Smooth muscle cell (in vitro differentiated cells): Measurements from ENCODE around the gene DTL. TPM values are rescaled to one million over a fixed set of nuclear protein-coding genes. Genes with fewer than 3 reads are reported as not detected.

Experiments used
- DNase-seq: peaks from one replicate; lab custom pipeline; 2025; ENCODE audit not compliant: unreplicated experiment; lab: John Stamatoyannopoulos, UW
- H2AFZ ChIP-seq: fragments of 200-600 bp; sonication (generic); 2 replicates; pipeline ENCODE4 v1.6.0; 2016; ENCODE audit warnings: antibody characterized with exemption, low read depth, mild to moderate bottlenecking
- H3F3A ChIP-seq: fragments of 200-600 bp; sonication (generic); 2 replicates; pipeline ENCODE4 v1.6.0; 2017; ENCODE audit warnings: antibody characterized with exemption, low read depth
- H3K27ac ChIP-seq: fragments of 200-600 bp; sonication (generic); 2 replicates; pipeline ENCODE4 v1.5.1; 2016; ENCODE audit warnings: low read depth, mild to moderate bottlenecking
- H3K27me3 ChIP-seq: fragments of 200-600 bp; sonication (generic); 2 replicates; pipeline ENCODE4 v1.6.1; 2016; ENCODE audit warnings: low read depth, mild to moderate bottlenecking
- H3K36me3 ChIP-seq: fragments of 200-600 bp; sonication (generic); 2 replicates; pipeline ENCODE4 v1.5.1; 2016; ENCODE audit warnings: low read depth
- H3K4me1 ChIP-seq: fragments of 200-600 bp; sonication (generic); 2 replicates; pipeline ENCODE4 v1.5.1; 2016; ENCODE audit warnings: low read depth
- H3K4me2 ChIP-seq: fragments of 200-600 bp; sonication (generic); 2 replicates; pipeline ENCODE4 v1.6.0; 2016; ENCODE audit warnings: mild to moderate bottlenecking
- H3K4me3 ChIP-seq: fragments of 200-600 bp; sonication (generic); 2 replicates; pipeline ENCODE4 v1.5.1; 2016; ENCODE audit warnings: mild to moderate bottlenecking
- H3K79me2 ChIP-seq: fragments of 200-600 bp; sonication (generic); 2 replicates; pipeline ENCODE4 v1.6.0; 2016; ENCODE audit warnings: low read depth, mild to moderate bottlenecking
- H3K9ac ChIP-seq: fragments of 200-600 bp; sonication (generic); 2 replicates; pipeline ENCODE4 v1.6.0; 2016; ENCODE audit warnings: low read depth
- H3K9me3 ChIP-seq: fragments of 200-600 bp; sonication (generic); replicated peaks from 2 replicates; pipeline ENCODE4 v1.5.1; 2016; ENCODE audit warnings: low read depth
- H4K20me1 ChIP-seq: fragments of 200-600 bp; sonication (generic); 2 replicates; pipeline ENCODE4 v1.6.0; 2016; ENCODE audit warnings: low read depth
- WGBS: methylation state at CpG from one replicate; pipeline ENCODE4 v1.1.7; 2016; ENCODE audit warnings: low lambda C conversion rate; 5-methylcytosine and 5-hydroxymethylcytosine counted together
- polyA plus RNA-seq: library from polyadenylated mRNA; unstranded; fragments of >200 nt; fragmentation: Nextera tagmentation; extraction: Ambion mirVana; gene quantifications from 2 replicates; pipeline ENCODE4 v1.2.1, GENCODE V29; 2016
- total RNA-seq: library from RNA; depleted of rRNA; stranded (reverse); fragments of >200 nt; gene quantifications from 2 replicates; pipeline ENCODE4 v1.2.3, GENCODE V29; 2014
- TF ChIP-seq, protein P1 (sequence below): fragments of 200-600 bp; sonication (generic); IDR thresholded peaks from 2 replicates; pipeline ENCODE4 v1.5.1; 2017; ENCODE audit warnings: borderline replicate concordance, mild to moderate bottlenecking, antibody characterized with exemption; ENCODE audit not compliant: insufficient read depth, poor library complexity, severe bottlenecking

Gene DTL
- total and polyA plus RNA-seq, 2 experiments from 2014 or later, result 9.7 to 12.7 TPM

DNA sequence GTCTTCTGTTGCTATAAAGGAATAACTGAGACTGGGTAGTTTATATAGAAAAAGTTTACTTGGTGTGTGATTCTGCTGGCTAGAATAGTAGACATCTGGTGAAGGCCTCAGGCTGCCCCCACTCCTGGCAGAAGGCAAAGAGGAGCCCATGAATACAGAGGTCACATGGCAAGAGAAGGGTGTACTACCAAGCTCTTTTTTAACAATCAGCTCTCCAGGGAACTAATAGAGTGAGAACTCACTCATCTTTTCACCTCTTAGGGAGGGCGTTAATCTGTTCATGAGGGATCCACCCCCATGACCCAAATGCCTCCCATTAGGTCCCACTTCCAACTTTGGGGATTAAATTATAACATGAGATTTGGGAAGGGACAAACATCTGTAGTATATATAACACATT is 9.3 kb downstream of the DTL start:
- Histone ChIP-seq H3K4me3 (no peak overlapping the region), H3K36me3 (no peaks in the 10 kb centered on the region), H2AFZ (no peak overlapping the region), H3K4me1 (no peaks in the 10 kb centered on the region), H3K4me2 (no peak overlapping the region), H3F3A (no peaks in the 10 kb centered on the region), H3K27ac (no peak overlapping the region), H3K9me3 (no peaks in the 10 kb centered on the region), H3K9ac (no peak overlapping the region), H3K27me3 (no peaks in the 10 kb centered on the region), H4K20me1 (no peaks in the 10 kb centered on the region), H3K79me2 (peaks cover 3% of the 10 kb centered on the region)
- 95% methylated on average over 1 of the region's 1 CpG for WGBS
- TF ChIP-seq, protein P1, sequence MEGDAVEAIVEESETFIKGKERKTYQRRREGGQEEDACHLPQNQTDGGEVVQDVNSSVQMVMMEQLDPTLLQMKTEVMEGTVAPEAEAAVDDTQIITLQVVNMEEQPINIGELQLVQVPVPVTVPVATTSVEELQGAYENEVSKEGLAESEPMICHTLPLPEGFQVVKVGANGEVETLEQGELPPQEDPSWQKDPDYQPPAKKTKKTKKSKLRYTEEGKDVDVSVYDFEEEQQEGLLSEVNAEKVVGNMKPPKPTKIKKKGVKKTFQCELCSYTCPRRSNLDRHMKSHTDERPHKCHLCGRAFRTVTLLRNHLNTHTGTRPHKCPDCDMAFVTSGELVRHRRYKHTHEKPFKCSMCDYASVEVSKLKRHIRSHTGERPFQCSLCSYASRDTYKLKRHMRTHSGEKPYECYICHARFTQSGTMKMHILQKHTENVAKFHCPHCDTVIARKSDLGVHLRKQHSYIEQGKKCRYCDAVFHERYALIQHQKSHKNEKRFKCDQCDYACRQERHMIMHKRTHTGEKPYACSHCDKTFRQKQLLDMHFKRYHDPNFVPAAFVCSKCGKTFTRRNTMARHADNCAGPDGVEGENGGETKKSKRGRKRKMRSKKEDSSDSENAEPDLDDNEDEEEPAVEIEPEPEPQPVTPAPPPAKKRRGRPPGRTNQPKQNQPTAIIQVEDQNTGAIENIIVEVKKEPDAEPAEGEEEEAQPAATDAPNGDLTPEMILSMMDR, result no peak
- no peak for DNase-seq

- H3K79me2 ChIP-seq, result peaks cover 3% of the 10 kb centered on the region
- no peak overlapping the region for H2AFZ ChIP-seq
- no peak overlapping the region for H3K4me2 ChIP-seq
- H3K27me3 ChIP-seq, result no peaks in the 10 kb centered on the region
- WGBS, result 100% methylated on average over 2 of the region's 2 CpGs
- H3F3A ChIP-seq, result no peaks in the 10 kb centered on the region
- TF ChIP-seq, protein P1, result no peak
- no peak overlapping the region for H3K9ac ChIP-seq
- no peaks in the 10 kb centered on the region for H3K36me3 ChIP-seq
- H3K4me1 ChIP-seq, result no peaks in the 10 kb centered on the region
- H3K9me3 ChIP-seq, result no peaks in the 10 kb centered on the region
- no peak overlapping the region for H3K4me3 ChIP-seq
- no peak for DNase-seq
- no peak overlapping the region for H3K27ac ChIP-seq
- no peaks in the 10 kb centered on the region for H4K20me1 ChIP-seq
Measured at GRCh38 chr1:212045981-212046380, 10.4 kb downstream of the DTL start.

GRCh38 chr1:212053993-212054392 is 18.4 kb downstream of the DTL start:
- Histone ChIP-seq H3K36me3 (peaks cover 6% of the 10 kb centered on the region), H3K79me2 (no peaks in the 10 kb centered on the region), H3K9me3 (no peaks in the 10 kb centered on the region), H4K20me1 (no peaks in the 10 kb centered on the region), H3F3A (no peaks in the 10 kb centered on the region), H2AFZ (no peak overlapping the region), H3K27ac (no peak overlapping the region), H3K4me1 (no peaks in the 10 kb centered on the region), H3K4me2 (no peak overlapping the region), H3K4me3 (no peak overlapping the region), H3K9ac (no peak overlapping the region), H3K27me3 (no peaks in the 10 kb centered on the region)
- no peak for DNase-seq
- WGBS, result 95% methylated on average over 1 of the region's 1 CpG
- TF ChIP-seq, protein P1, result no peak

DNA sequence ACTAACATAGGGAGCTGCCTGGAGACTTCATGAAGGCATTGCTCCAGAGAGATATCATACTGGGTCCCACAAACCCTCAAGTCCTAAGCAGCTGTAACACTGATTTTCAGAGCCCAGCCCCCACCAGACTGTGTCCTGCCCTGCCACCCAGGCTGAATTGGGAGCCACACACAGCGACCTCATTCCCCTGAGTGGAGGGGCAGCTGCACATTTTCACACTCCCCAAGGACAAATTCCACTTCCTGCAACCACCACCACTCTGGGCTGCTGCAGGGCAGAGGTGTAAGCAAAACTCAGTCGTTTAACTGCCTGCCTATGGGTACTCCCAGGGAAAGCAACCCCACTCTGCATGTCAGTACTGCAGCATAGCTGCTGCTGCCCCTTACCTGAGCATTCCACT is 19.8 kb downstream of the DTL start:
- no peak overlapping the region for H3K4me2 ChIP-seq
- no peaks in the 10 kb centered on the region for H4K20me1 ChIP-seq
- TF ChIP-seq, protein P1, result no peak
- H3K27me3 ChIP-seq, result no peaks in the 10 kb centered on the region
- no peak overlapping the region for H2AFZ ChIP-seq
- no peak overlapping the region for H3K4me3 ChIP-seq
- no peaks in the 10 kb centered on the region for H3K9me3 ChIP-seq
- H3K79me2 ChIP-seq, result no peaks in the 10 kb centered on the region
- H3K27ac ChIP-seq, result no peak overlapping the region
- H3K4me1 ChIP-seq, result no peaks in the 10 kb centered on the region
- H3K36me3 ChIP-seq, result peaks cover 6% of the 10 kb centered on the region
- DNase-seq, result no peak
- 100% methylated on average over 2 of the region's 2 CpGs for WGBS
- no peak overlapping the region for H3K9ac ChIP-seq
- H3F3A ChIP-seq, result no peaks in the 10 kb centered on the region
